Purkinje cell (primary cell): ENCODE data around the gene TMSB10. TPM values are rescaled to one million over a fixed set of nuclear protein-coding genes. Genes with fewer than 3 reads are reported as not detected.

Experiments
- polyA plus RNA-seq: library from polyadenylated mRNA; unstranded; fragments of >200 nt; fragmentation: Nextera tagmentation; gene quantifications from 2 replicates; pipeline ENCODE4 v1.2.1, GENCODE V29; 2014

TMSB10 gene
- 60.2 and 1,210 TPM in 2 replicates for polyA plus RNA-seq

DNA sequence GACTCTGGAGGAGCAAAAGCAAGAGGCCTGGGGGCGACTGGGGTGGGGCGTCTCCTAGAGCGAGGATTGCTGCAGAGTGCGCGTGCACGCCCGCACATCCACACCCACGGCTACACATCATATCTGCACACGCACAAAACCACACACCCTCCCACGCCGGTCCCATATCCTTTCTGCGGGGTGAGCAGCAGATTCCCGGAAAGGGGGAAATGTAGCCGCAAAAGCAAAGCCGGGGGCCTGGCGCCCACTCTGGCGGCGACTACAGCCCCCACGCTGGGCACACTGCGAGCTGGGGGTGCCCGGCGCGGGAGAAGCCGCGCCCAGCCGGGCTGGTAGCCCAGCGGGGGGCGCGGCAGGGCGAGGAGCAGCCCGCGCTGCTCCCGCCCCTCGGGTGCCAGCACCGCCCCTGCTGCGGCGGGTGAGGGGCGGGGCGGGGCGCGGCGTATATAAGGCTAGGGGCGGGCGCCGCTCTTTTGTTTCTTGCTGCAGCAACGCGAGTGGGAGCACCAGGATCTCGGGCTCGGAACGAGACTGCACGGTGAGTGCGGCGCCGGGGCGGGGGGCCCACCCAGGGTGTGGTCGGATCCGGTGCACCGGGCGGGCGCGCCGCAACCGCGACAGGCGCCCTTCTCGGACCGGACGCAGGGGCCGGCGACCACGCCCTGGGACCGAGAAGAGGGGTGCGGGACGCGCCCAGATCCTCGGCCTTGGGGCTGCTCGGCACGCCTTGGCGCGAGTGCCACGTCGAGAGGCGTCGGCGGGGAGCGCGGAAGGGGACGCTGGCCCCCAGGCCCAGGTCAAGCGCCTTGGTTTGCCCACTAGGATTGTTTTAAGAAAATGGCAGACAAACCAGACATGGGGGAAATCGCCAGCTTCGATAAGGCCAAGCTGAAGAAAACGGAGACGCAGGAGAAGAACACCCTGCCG lies at the start of gene TMSB10:
Gene TMSB10, plus strand, starts transcription at position 476 of the 927 bp plus-strand sequence.

DNA sequence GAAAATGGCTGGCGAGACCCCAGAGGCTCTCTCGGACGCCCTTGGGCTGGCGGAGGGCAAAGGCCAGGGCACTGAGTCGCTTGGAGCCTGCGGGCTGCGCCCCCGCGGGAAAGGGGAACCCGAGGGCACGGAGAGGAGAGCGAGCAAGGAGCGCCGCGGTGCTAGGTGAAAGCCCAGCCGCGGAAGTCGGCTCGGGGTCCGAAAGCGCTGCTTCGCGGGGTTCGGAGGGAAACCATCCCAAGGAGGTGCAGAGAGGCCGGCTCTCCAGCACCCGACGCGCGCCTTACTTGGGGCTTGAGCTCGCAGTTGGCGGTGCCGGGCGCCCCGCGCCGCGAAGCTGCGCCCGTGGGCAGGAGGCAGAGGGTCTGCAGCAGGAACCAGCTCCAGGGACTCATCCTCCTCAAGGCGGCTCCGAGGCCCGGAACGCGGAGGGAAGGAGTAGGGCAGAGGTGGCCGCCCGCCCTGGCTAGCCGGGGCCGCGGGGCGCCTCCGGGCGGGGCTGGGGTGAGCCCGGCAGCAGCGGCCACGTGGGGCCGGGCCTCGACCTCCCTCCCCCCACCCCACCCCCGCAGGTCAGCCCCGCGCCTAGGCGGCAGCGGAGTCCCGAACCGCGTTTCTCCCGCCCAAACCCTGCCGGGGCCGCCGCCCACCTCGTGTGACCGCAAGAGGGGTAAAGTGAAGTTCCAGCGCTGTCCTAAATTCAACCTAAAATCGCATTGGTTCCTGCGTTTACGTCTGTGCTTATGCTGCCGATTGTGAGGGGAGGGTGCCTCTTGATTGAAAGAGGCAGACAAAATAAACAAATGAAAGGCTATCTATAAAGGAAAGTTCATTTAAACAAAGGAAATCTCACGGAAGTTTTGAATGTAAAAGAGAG lies 24.6 kb upstream of the TMSB10 start, which contains the start of gene TRABD2A:
Gene TRABD2A, minus strand, starts transcription at position 440 of the 877 bp plus-strand sequence. Its CDS starts 45 bp downstream, at position 395.

Other genes with a start within 250 kb of the TMSB10 start
- 3.2 TPM in 1 of 2 replicates, not detected in the other for gene TRABD2A, start 24.6 kb upstream of the TMSB10 start, polyA plus RNA-seq
- 5.0 and 8.7 TPM in 2 replicates for gene KCMF1, start 65.5 kb downstream of the TMSB10 start, polyA plus RNA-seq
- gene TCF7L1, start 227.7 kb downstream of the TMSB10 start, polyA plus RNA-seq = 1.3 and 2.6 TPM in 2 replicates